Gastroesophageal sphincter (tissue), 3 donors: ENCODE measurements around the gene GPR6.

Experiments
- EP300 ChIP-seq: sonication (generic); formaldehyde crosslinking; IDR thresholded peaks from one replicate; pipeline ENCODE4 v1.6.1; 2017; ENCODE audit warnings: antibody characterized with exemption, mild to moderate bottlenecking
- POLR2A ChIP-seq, 2 donors: fragments of 450-650 bp; IDR thresholded peaks; one replicate each; pipeline ENCODE4 v1.6.1; 2017; ENCODE audit warnings: antibody characterized with exemption in 2 of 2, mild to moderate bottlenecking in 2 of 2, moderate library complexity in 1 of 2
- POLR2AphosphoS5 ChIP-seq: sonication (generic); formaldehyde crosslinking; IDR thresholded peaks from one replicate; pipeline ENCODE4 v1.6.1; 2017; ENCODE audit warnings: antibody characterized with exemption
- TF ChIP-seq, protein P1 (sequence below), 4 experiments: fragments of 200-600 bp in 2 of 4; fragments of 450-650 bp in 2 of 4; sonication (generic) in 1 of 4; IDR thresholded peaks; one replicate each; pipeline ENCODE4 v1.5.1; 2017 to 2019; ENCODE audit warnings: antibody characterized with exemption in 4 of 4, mild to moderate bottlenecking in 2 of 4, moderate library complexity in 2 of 4

DNA sequence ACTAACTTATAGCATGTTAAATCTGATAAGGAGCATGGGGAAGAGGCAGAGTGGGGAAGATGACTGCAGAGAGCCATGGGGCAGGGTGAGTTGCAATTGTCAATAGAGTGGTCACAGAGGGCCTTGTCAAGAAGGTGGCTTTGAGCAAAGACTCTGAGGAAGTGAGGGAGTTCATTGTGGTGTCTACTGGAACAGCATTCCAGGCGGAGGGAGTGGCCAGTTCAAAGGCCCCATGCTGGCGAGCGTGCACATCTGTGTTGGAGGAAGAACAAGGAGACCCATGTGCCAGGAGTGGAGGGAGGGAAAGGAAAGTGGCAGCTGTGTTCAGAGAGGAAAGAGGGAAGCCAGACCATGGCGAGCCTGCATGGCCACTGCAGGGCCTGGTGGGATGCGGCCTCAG, 15.8 kb upstream of the GPR6 start:
- TF ChIP-seq, protein P1, sequence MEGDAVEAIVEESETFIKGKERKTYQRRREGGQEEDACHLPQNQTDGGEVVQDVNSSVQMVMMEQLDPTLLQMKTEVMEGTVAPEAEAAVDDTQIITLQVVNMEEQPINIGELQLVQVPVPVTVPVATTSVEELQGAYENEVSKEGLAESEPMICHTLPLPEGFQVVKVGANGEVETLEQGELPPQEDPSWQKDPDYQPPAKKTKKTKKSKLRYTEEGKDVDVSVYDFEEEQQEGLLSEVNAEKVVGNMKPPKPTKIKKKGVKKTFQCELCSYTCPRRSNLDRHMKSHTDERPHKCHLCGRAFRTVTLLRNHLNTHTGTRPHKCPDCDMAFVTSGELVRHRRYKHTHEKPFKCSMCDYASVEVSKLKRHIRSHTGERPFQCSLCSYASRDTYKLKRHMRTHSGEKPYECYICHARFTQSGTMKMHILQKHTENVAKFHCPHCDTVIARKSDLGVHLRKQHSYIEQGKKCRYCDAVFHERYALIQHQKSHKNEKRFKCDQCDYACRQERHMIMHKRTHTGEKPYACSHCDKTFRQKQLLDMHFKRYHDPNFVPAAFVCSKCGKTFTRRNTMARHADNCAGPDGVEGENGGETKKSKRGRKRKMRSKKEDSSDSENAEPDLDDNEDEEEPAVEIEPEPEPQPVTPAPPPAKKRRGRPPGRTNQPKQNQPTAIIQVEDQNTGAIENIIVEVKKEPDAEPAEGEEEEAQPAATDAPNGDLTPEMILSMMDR (IDR thresholded peaks at IDR 0.05) = no peak
- TF ChIP-seq POLR2AphosphoS5 (no peak), POLR2A (IDR thresholded peaks at IDR 0.05) (no peak), EP300 (no peak)
